HepG2 (cell line): ENCODE measurements around the gene PRKAG3. TPM values are rescaled to one million over a fixed set of nuclear protein-coding genes. Genes with fewer than 3 reads are reported as not detected.

Experiments
- ARNT ChIP-seq: fragments of 450-650 bp; IDR thresholded peaks from 2 replicates; pipeline ENCODE4 v1.6.1; 2017
- ARNTL ChIP-seq: sonication (generic); formaldehyde crosslinking; IDR thresholded peaks from 2 replicates; pipeline ENCODE4 v1.4.0; 2020; ENCODE audit warnings: mild to moderate bottlenecking, missing genetic modification reagents
- BRF2 ChIP-seq: sonication (generic); formaldehyde crosslinking; IDR thresholded peaks from 2 replicates; pipeline ENCODE4 v1.8.1; 2022; ENCODE audit warnings: mild to moderate bottlenecking, missing genetic modification reagents
- CC2D1A ChIP-seq: sonication (generic); formaldehyde crosslinking; IDR thresholded peaks from 2 replicates; pipeline ENCODE4 v1.8.1; 2023; ENCODE audit warnings: mild to moderate bottlenecking, missing genetic modification reagents
- DPF2 ChIP-seq: sonication (generic); formaldehyde crosslinking; IDR thresholded peaks from 2 replicates; pipeline ENCODE4 v1.4.0; 2020; ENCODE audit warnings: mild to moderate bottlenecking, low read depth, missing genetic modification reagents, borderline replicate concordance
- GPN1 ChIP-seq: sonication (generic); formaldehyde crosslinking; IDR thresholded peaks from 2 replicates; pipeline ENCODE4 v1.5.1; 2020; ENCODE audit warnings: missing genetic modification reagents, borderline replicate concordance
- HDAC1 ChIP-seq: sonication (generic); formaldehyde crosslinking; IDR thresholded peaks from 2 replicates; pipeline ENCODE4 v1.5.1; 2020; ENCODE audit warnings: mild to moderate bottlenecking, missing genetic modification reagents
- IRF2 ChIP-seq: IDR thresholded peaks from 2 replicates; pipeline ENCODE4 v1.6.1; 2018; ENCODE audit warnings: missing genetic modification reagents, missing compliant biosample characterization
- POGZ ChIP-seq: sonication (generic); formaldehyde crosslinking; IDR thresholded peaks from 2 replicates; pipeline ENCODE4 v1.4.0; 2020; ENCODE audit warnings: mild to moderate bottlenecking, missing genetic modification reagents
- POLR2G ChIP-seq: fragments of 200-400 bp; formaldehyde crosslinking; IDR thresholded peaks from 2 replicates; pipeline ENCODE4 v1.6.1; 2018; ENCODE audit warnings: mild to moderate bottlenecking, low read depth, low read length, moderate library complexity
- SALL1 ChIP-seq: sonication (generic); formaldehyde crosslinking; IDR thresholded peaks from 2 replicates; pipeline ENCODE4 v1.8.0; 2022; ENCODE audit warnings: mild to moderate bottlenecking, missing genetic modification reagents
- SIN3A ChIP-seq: IDR thresholded peaks from 2 replicates; pipeline ENCODE4 v1.6.1; 2011; ENCODE audit warnings: low read depth, mild to moderate bottlenecking, control low read depth, low read length, borderline replicate concordance
- ZBTB21 ChIP-seq: sonication (generic); formaldehyde crosslinking; IDR thresholded peaks from 2 replicates; pipeline ENCODE4 v1.4.0; 2020; ENCODE audit warnings: missing genetic modification reagents
- ZMYM3 ChIP-seq: sonication (generic); formaldehyde crosslinking; IDR thresholded peaks from 2 replicates; pipeline ENCODE4 v1.5.1; 2020; ENCODE audit warnings: mild to moderate bottlenecking, missing genetic modification reagents
- ZNF232 ChIP-seq: sonication (generic); formaldehyde crosslinking; IDR thresholded peaks from 2 replicates; pipeline ENCODE4 v1.4.0; 2020; ENCODE audit warnings: missing genetic modification reagents, borderline replicate concordance
- ZNF34 ChIP-seq: sonication (generic); formaldehyde crosslinking; IDR thresholded peaks from 2 replicates; pipeline ENCODE4 v1.4.0; 2020; ENCODE audit warnings: mild to moderate bottlenecking, missing genetic modification reagents, borderline replicate concordance
- ZNF510 ChIP-seq: sonication (generic); formaldehyde crosslinking; IDR thresholded peaks from 2 replicates; pipeline ENCODE4 v1.4.0; 2020; ENCODE audit warnings: low read depth, mild to moderate bottlenecking, missing genetic modification reagents
- ZNF556 ChIP-seq: sonication (generic); formaldehyde crosslinking; IDR thresholded peaks from 2 replicates; pipeline ENCODE4 v1.4.0; 2020; ENCODE audit warnings: mild to moderate bottlenecking, missing genetic modification reagents, borderline replicate concordance
- ZNF558 ChIP-seq: sonication (generic); formaldehyde crosslinking; IDR thresholded peaks from 2 replicates; pipeline ENCODE4 v1.9.0; 2022; ENCODE audit warnings: mild to moderate bottlenecking, missing genetic modification reagents, borderline replicate concordance
- ZNF652 ChIP-seq: IDR thresholded peaks from 2 replicates; pipeline ENCODE4 v1.6.1; 2016; ENCODE audit warnings: low read depth, borderline replicate concordance
- ZNF672 ChIP-seq: sonication (generic); formaldehyde crosslinking; IDR thresholded peaks from 2 replicates; pipeline ENCODE4 v1.8.1; 2022; ENCODE audit warnings: missing genetic modification reagents
- ZNF724P ChIP-seq: sonication (generic); formaldehyde crosslinking; IDR thresholded peaks from 2 replicates; pipeline ENCODE4 v1.8.0; 2022; ENCODE audit warnings: missing genetic modification reagents, borderline replicate concordance
- ZNF782 ChIP-seq: sonication (generic); formaldehyde crosslinking; IDR thresholded peaks from 2 replicates; pipeline ENCODE4 v1.4.0; 2020; ENCODE audit warnings: missing genetic modification reagents, mild to moderate bottlenecking, borderline replicate concordance
- ZSCAN31 ChIP-seq: sonication (generic); formaldehyde crosslinking; IDR thresholded peaks from 2 replicates; pipeline ENCODE4 v1.5.0; 2020; ENCODE audit warnings: low read depth, mild to moderate bottlenecking, missing genetic modification reagents
- polyA plus RNA-seq, 8 experiments: library from polyadenylated mRNA; depleted of rRNA in 3 of 8; stranded (reverse) in 7 of 8; unstranded in 1 of 8; fragments of >200 nt; fragmentation: Illumina TruSeq in 4 of 8; extraction: Trizol in 4 of 8; gene quantifications; 2 replicates each; pipeline versions ENCODE4 v1.2.1 to v1.2.3, GENCODE V29; 2011 to 2016; ENCODE audit warnings: low read depth in 4 of 8, missing spikeins in 1 of 8, mixed read lengths in 1 of 8; ENCODE audit not compliant: insufficient read depth in 1 of 8
- total RNA-seq, 5 experiments: library from RNA; depleted of rRNA; stranded (reverse); fragments of >200 nt; fragmentation: Illumina TruSeq; extraction: Trizol; gene quantifications; 2 replicates each; pipeline ENCODE4 v1.2.3, GENCODE V29; 2016; ENCODE audit warnings: low read depth in 1 of 5
- TF ChIP-seq, protein P1 (sequence below): sonication (generic); formaldehyde crosslinking; IDR thresholded peaks from 2 replicates; pipeline ENCODE4 v1.4.0; 2020; ENCODE audit warnings: missing genetic modification reagents, mild to moderate bottlenecking, borderline replicate concordance
- TF ChIP-seq, protein P2 (sequence below): sonication (generic); formaldehyde crosslinking; IDR thresholded peaks from 2 replicates; pipeline ENCODE4 v1.5.0; 2020; ENCODE audit warnings: missing genetic modification reagents

Gene PRKAG3
- total and polyA plus RNA-seq, 2 of the 13 experiments (the other 11 are each of a cell fraction or from before 2014, with no cell fraction given) = not detected

GRCh38 chr2:218781691-218782527 lies 49.7 kb downstream of the PRKAG3 start, which contains the start of gene CYP27A1 (continued):
- TF ChIP-seq, protein P1, sequence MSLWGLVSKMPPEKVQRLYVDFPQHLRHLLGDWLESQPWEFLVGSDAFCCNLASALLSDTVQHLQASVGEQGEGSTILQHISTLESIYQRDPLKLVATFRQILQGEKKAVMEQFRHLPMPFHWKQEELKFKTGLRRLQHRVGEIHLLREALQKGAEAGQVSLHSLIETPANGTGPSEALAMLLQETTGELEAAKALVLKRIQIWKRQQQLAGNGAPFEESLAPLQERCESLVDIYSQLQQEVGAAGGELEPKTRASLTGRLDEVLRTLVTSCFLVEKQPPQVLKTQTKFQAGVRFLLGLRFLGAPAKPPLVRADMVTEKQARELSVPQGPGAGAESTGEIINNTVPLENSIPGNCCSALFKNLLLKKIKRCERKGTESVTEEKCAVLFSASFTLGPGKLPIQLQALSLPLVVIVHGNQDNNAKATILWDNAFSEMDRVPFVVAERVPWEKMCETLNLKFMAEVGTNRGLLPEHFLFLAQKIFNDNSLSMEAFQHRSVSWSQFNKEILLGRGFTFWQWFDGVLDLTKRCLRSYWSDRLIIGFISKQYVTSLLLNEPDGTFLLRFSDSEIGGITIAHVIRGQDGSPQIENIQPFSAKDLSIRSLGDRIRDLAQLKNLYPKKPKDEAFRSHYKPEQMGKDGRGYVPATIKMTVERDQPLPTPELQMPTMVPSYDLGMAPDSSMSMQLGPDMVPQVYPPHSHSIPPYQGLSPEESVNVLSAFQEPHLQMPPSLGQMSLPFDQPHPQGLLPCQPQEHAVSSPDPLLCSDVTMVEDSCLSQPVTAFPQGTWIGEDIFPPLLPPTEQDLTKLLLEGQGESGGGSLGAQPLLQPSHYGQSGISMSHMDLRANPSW (CRISPR knock-in tag) = peak; percentile 90; the same call in 1 of the 2 replicates
- peak; percentile 88 for TF ChIP-seq BRF2 (CRISPR knock-in tag)
- TF ChIP-seq, protein P2, sequence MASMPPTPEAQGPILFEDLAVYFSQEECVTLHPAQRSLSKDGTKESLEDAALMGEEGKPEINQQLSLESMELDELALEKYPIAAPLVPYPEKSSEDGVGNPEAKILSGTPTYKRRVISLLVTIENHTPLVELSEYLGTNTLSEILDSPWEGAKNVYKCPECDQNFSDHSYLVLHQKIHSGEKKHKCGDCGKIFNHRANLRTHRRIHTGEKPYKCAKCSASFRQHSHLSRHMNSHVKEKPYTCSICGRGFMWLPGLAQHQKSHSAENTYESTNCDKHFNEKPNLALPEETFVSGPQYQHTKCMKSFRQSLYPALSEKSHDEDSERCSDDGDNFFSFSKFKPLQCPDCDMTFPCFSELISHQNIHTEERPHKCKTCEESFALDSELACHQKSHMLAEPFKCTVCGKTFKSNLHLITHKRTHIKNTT (CRISPR knock-in tag) = 0 out of 2 replicates have a peak, but pooled peaks have one; percentile 75
- TF ChIP-seq SIN3A = 0 out of 2 replicates have a peak, but pooled peaks have one; percentile 16
- TF ChIP-seq ZNF724P (CRISPR knock-in tag) = peak; percentile 92
- TF ChIP-seq ZNF558 (CRISPR knock-in tag) = peak; percentile 98; the same call in 1 of the 2 replicates
- peak; percentile 89 for TF ChIP-seq ZNF782 (CRISPR knock-in tag)
- TF ChIP-seq ZMYM3 (CRISPR knock-in tag) = no peak
- TF ChIP-seq ARNTL (CRISPR knock-in tag) = peak; percentile 85
- no peak for TF ChIP-seq ARNT
- peak; percentile 95 for TF ChIP-seq ZNF556
- peak; percentile 85 for TF ChIP-seq ZNF672
- TF ChIP-seq ZNF510 (CRISPR knock-in tag) = peak; percentile 95
- TF ChIP-seq HDAC1 (CRISPR knock-in tag) = peak; percentile 96
- peak; percentile 99 for TF ChIP-seq ZNF34
- peak; percentile 84 for TF ChIP-seq ZNF232 (CRISPR knock-in tag)
- TF ChIP-seq IRF2 (CRISPR knock-in tag) = peak; percentile 61; the same call in 1 of the 2 replicates
- TF ChIP-seq POLR2G = peak; percentile 97
- TF ChIP-seq ZNF652 (CRISPR knock-in tag) = no peak
- peak; percentile 97 for TF ChIP-seq SALL1 (CRISPR knock-in tag)
- TF ChIP-seq ZBTB21 (CRISPR knock-in tag) = no peak
- TF ChIP-seq ZSCAN31 (CRISPR knock-in tag) = peak; percentile 92; the same call in 1 of the 2 replicates
- no peak for TF ChIP-seq GPN1 (CRISPR knock-in tag)
- TF ChIP-seq POGZ (CRISPR knock-in tag) = peak; percentile 45
- 0 out of 2 replicates have a peak, but pooled peaks have one; percentile 58 for TF ChIP-seq CC2D1A (CRISPR knock-in tag)
- TF ChIP-seq DPF2 (CRISPR knock-in tag) = peak; percentile 70
